A549 (cell line): ENCODE results near the gene NFX1. TPM values are rescaled to one million over a fixed set of nuclear protein-coding genes. Genes with fewer than 3 reads are reported as not detected.

Source experiments
- ATAC-seq, 2 experiments: fragments of 200-7000 bp in 1 of 2; fragments of >200 bp in 1 of 2; cut with Nextera tagmentation in 1 of 2; cut with Tn5 transposase in 1 of 2; 3 replicates each; pipeline versions ENCODE4 v1.8.0 to v1.9.1; 2018 to 2020; ENCODE audit warnings: mild to moderate bottlenecking in 1 of 2, moderate library complexity in 1 of 2
- CTCF ChIA-PET: fragments of 300-600 bp; sonication (Branson Sonifier 250); formaldehyde crosslinking; extraction: SDS; loops from one replicate; lab custom pipeline; 2021; ENCODE audit warnings: antibody characterized with exemption, inconsistent platforms; lab: Yijun Ruan, JAX
- POLR2A ChIA-PET: fragments of 350-600 bp; formaldehyde crosslinking; extraction: SDS; loops from one replicate; lab custom pipeline; 2021; ENCODE audit warnings: antibody characterized with exemption, inconsistent platforms; lab: Yijun Ruan, JAX
- DNase-seq, 2 experiments: peaks; one replicate each; pipeline versions ENCODE4 v3.0.0 to v3.0.0-alpha.2; 2011 to 2016; ENCODE audit warnings: low read depth in 1 of 2, low spot score in 1 of 2
- FAIRE-seq: peaks from 2 replicates; lab custom pipeline; 2011; peaks lifted over from hg19 to GRCh38; lab: Jason Lieb, UNC
- H3K27ac ChIP-seq, 2 experiments: fragments of >200 bp; sonication (Bioruptor Twin); formaldehyde crosslinking; 3 replicates each; pipeline ENCODE4 v1.5.1; 2016 to 2017
- H3K4me1 ChIP-seq: fragments of >200 bp; sonication (Bioruptor Twin); formaldehyde crosslinking; 3 replicates; pipeline ENCODE4 v1.6.1; 2016
- H3K4me2 ChIP-seq: fragments of >200 bp; sonication (Bioruptor Twin); formaldehyde crosslinking; 3 replicates; pipeline ENCODE4 v1.6.1; 2016
- H3K4me3 ChIP-seq: fragments of >200 bp; sonication (Bioruptor Twin); formaldehyde crosslinking; 3 replicates; pipeline ENCODE4 v1.5.1; 2016
- H3K9me3 ChIP-seq: fragments of >200 bp; sonication (Bioruptor Twin); formaldehyde crosslinking; 3 replicates; pipeline ENCODE4 v1.6.1; 2016
- BHLHE40 ChIP-seq: IDR thresholded peaks from 2 replicates; pipeline ENCODE4 v1.6.1; 2012; ENCODE audit warnings: low read depth, low read length, inconsistent platforms
- EP300 ChIP-seq, 2 experiments: fragments of >200 bp; sonication (Bioruptor Twin); formaldehyde crosslinking; IDR thresholded peaks; 2 replicates in 1 of 2; 3 replicates in 1 of 2; pipeline ENCODE4 v1.6.1; 2016 to 2017
- FOXS1 ChIP-seq: fragments of 250-450 bp; sonication (Bioruptor Pico); IDR thresholded peaks from 2 replicates; pipeline ENCODE4 v1.5.0; 2020; ENCODE audit warnings: mild to moderate bottlenecking, moderate library complexity
- HDAC2 ChIP-seq: fragments of 200-600 bp; sonication (generic); IDR thresholded peaks from 2 replicates; pipeline ENCODE4 v1.6.1; 2016
- HEYL ChIP-seq: fragments of 250-450 bp; sonication (Bioruptor Pico); IDR thresholded peaks from 2 replicates; pipeline ENCODE4 v1.8.0; 2021; ENCODE audit warnings: mild to moderate bottlenecking, moderate library complexity
- JUNB ChIP-seq: fragments of >200 bp; sonication (Bioruptor Twin); formaldehyde crosslinking; IDR thresholded peaks from 2 replicates; pipeline ENCODE4 v1.6.1; 2016
- MAZ ChIP-seq: fragments of 150-350 bp; IDR thresholded peaks from 2 replicates; pipeline ENCODE4 v1.6.1; 2014; ENCODE audit warnings: antibody characterized with exemption, low read depth, low read length, borderline replicate concordance
- MYC ChIP-seq: IDR thresholded peaks from 2 replicates; pipeline ENCODE4 v1.6.1; 2012; ENCODE audit warnings: mild to moderate bottlenecking, inconsistent platforms, low read length, improper control_type of control experiment, borderline replicate concordance
- NPAS2 ChIP-seq: fragments of 250-450 bp; sonication (Bioruptor Pico); IDR thresholded peaks from 2 replicates; pipeline ENCODE4 v1.8.0; 2022; ENCODE audit warnings: mild to moderate bottlenecking, moderate library complexity, borderline replicate concordance
- PHF8 ChIP-seq: fragments of 200-600 bp; sonication (generic); IDR thresholded peaks from 2 replicates; pipeline ENCODE4 v1.6.1; 2016; ENCODE audit warnings: low read depth, mild to moderate bottlenecking, antibody characterized with exemption, moderate library complexity, borderline replicate concordance
- POLR2AphosphoS2 ChIP-seq: conservative IDR thresholded peaks from 2 replicates; pipeline ENCODE4 v1.6.1; 2012; ENCODE audit warnings: low read length, improper control_type of control experiment, inconsistent platforms
- RAD21 ChIP-seq, 2 experiments: fragments of >200 bp in 1 of 2; sonication (Bioruptor Twin) in 1 of 2; formaldehyde crosslinking in 1 of 2; IDR thresholded peaks in 1 of 2; conservative IDR thresholded peaks in 1 of 2; 2 replicates in 1 of 2; 3 replicates in 1 of 2; pipeline ENCODE4 v1.6.1; 2012 to 2018; ENCODE audit warnings: inconsistent platforms in 1 of 2
- RNF2 ChIP-seq: fragments of 200-600 bp; sonication (generic); IDR thresholded peaks from 2 replicates; pipeline ENCODE4 v1.6.1; 2016; ENCODE audit warnings: low read depth, mild to moderate bottlenecking, antibody characterized with exemption, moderate library complexity, borderline replicate concordance
- TP53 ChIP-seq: fragments of 250-450 bp; sonication (Bioruptor Pico); IDR thresholded peaks from 2 replicates; pipeline ENCODE4 v1.5.0; 2021; ENCODE audit warnings: mild to moderate bottlenecking, moderate library complexity
- ZSCAN20 ChIP-seq: fragments of 250-450 bp; sonication (Bioruptor Pico); IDR thresholded peaks from 2 replicates; pipeline ENCODE4 v1.8.0; 2022; ENCODE audit warnings: mild to moderate bottlenecking, moderate library complexity
- WGBS: methylation state at CpG from one replicate; pipeline ENCODE4 v1.1.6; 2017; ENCODE audit errors: missing lambda C conversion rate; 5-methylcytosine and 5-hydroxymethylcytosine counted together
- polyA plus RNA-seq, 4 experiments: library from polyadenylated mRNA; depleted of rRNA in 3 of 4; stranded (reverse); fragments of >200 nt; fragmentation: RNase III in 1 of 4; extraction: RNeasy Plus Mini Kit Qiagen cat#74134 plus additional on column Dnase treatment in 1 of 4; gene quantifications; 2 replicates in 3 of 4; 3 replicates in 1 of 4; pipeline ENCODE4 v1.2.3, GENCODE V29; 2011 to 2017
- TF ChIP-seq, protein P1 (sequence below): fragments of 200-600 bp; sonication (generic); IDR thresholded peaks from 2 replicates; pipeline ENCODE4 v1.6.1; 2016; ENCODE audit warnings: antibody characterized with exemption, mild to moderate bottlenecking, moderate library complexity
- TF ChIP-seq, protein P2 (sequence below): fragments of 450-650 bp; IDR thresholded peaks from 2 replicates; pipeline ENCODE4 v1.6.1; 2014; ENCODE audit warnings: antibody characterized with exemption
- TF ChIP-seq, protein P3 (sequence below): fragments of >200 bp; sonication (Bioruptor Twin); formaldehyde crosslinking; IDR thresholded peaks from 2 replicates; pipeline ENCODE4 v1.6.1; 2016
- TF ChIP-seq, protein P4 (sequence below): IDR thresholded peaks from 2 replicates; pipeline ENCODE4 v1.6.1; 2012
- TF ChIP-seq, protein P5 (sequence below): fragments of >200 bp; sonication (Bioruptor Twin); formaldehyde crosslinking; IDR thresholded peaks from 3 replicates; pipeline ENCODE4 v1.5.1; 2016

Gene NFX1
- polyA plus RNA-seq, 2 of the 4 experiments (the other 2 are of a cell fraction), result 24.8 to 41.2 TPM

DNA sequence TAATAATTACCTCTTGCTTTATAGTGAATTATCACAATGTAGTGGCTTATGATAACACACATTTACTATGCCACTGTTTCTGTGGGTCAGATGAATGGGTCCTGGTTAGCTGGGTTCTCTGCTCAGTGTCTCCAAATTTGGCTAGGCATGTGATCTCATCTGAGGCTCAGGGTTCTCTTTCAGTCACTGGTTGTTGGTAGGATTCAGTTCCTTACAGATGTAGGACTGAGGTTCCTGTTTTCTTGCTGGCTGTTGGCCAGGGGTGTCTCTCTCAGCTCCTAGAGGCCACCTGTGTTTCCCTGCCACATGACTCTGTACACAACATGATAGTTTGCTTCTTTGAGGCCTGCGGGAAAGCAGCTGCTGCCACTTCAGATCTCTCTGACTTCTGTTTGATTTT lies 7.1 kb downstream of the NFX1 start:
- FAIRE-seq, result no peak
- no peak for DNase-seq
- Histone ChIP-seq H3K27ac (0 out of 6 replicates have a peak overlapping the region, but pooled peaks of 1 of the 2 experiments have one; percentile 41), H3K4me2 (peak overlapping the region; percentile 17; the same call in 2 of the 3 replicates), H3K4me1 (peaks cover 32% of the 10 kb centered on the region)
- 0 out of 6 replicates have a peak, but pooled peaks of 1 of the 2 experiments have one; percentile 34 for ATAC-seq
- CTCF ChIA-PET, result interaction anchor here (0.6 to 3.5 kb wide), 7 partner anchors 9 to 141 kb away, joined by 3 to 22 read pairs (median 3); no protein-coding TSS in a partner anchor
- 92% methylated on average over 1 of the region's 1 CpG for WGBS
- TF ChIP-seq JUNB, result no peak
- TF ChIP-seq BHLHE40, result no peak
- no peak for TF ChIP-seq EP300 (IDR thresholded peaks at IDR 0.05)
- no peak for TF ChIP-seq MAZ
- no peak for TF ChIP-seq PHF8
- TF ChIP-seq MYC, result no peak
- TF ChIP-seq, protein P1, sequence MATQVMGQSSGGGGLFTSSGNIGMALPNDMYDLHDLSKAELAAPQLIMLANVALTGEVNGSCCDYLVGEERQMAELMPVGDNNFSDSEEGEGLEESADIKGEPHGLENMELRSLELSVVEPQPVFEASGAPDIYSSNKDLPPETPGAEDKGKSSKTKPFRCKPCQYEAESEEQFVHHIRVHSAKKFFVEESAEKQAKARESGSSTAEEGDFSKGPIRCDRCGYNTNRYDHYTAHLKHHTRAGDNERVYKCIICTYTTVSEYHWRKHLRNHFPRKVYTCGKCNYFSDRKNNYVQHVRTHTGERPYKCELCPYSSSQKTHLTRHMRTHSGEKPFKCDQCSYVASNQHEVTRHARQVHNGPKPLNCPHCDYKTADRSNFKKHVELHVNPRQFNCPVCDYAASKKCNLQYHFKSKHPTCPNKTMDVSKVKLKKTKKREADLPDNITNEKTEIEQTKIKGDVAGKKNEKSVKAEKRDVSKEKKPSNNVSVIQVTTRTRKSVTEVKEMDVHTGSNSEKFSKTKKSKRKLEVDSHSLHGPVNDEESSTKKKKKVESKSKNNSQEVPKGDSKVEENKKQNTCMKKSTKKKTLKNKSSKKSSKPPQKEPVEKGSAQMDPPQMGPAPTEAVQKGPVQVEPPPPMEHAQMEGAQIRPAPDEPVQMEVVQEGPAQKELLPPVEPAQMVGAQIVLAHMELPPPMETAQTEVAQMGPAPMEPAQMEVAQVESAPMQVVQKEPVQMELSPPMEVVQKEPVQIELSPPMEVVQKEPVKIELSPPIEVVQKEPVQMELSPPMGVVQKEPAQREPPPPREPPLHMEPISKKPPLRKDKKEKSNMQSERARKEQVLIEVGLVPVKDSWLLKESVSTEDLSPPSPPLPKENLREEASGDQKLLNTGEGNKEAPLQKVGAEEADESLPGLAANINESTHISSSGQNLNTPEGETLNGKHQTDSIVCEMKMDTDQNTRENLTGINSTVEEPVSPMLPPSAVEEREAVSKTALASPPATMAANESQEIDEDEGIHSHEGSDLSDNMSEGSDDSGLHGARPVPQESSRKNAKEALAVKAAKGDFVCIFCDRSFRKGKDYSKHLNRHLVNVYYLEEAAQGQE, result no peak
- TF ChIP-seq, all 56 proteins: peak for 0
- POLR2A ChIA-PET, result interaction anchor here (0.6 kb wide), 1 partner anchor 147 kb away, joined by 3 read pairs; no protein-coding TSS in a partner anchor
- Histone ChIP-seq H3K4me3 (no peak overlapping the region), H3K9me3 (no peaks in the 10 kb centered on the region)

DNA sequence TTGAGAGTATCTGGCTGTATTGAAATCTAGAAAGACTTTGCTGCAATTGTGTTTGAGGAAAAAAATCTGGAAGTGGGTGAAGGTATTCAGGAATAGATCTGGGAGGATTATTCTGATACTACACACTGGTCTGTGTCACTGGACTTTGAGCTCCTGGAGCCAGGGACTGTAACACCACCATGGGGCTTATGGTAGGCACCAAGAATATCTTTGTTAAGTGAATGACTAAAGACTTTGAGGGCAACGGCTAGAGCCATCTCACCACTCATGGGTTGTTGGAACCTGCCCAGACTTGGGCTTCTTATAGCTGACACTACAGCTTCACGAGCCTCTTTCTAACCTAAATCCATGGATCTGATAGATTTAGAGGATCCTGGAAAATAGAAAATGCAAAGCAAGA lies 10.2 kb downstream of the NFX1 start:
- no peak for FAIRE-seq
- CTCF ChIA-PET, result interaction anchor here (0.9 to 6.1 kb wide), 5 partner anchors 9 to 80 kb away, joined by 3 to 21 read pairs (median 4); no protein-coding TSS in a partner anchor

More for the DNA sequence above, 10.2 kb downstream of the NFX1 start:
- Histone ChIP-seq H3K4me3 (no peak overlapping the region), H3K4me1 (peaks cover 18% of the 10 kb centered on the region), H3K9me3 (no peaks in the 10 kb centered on the region), H3K4me2 (no peak overlapping the region), H3K27ac (no peak overlapping the region)
- peak in 1 of 2 experiments; percentile 23; a peak in 1 of 6 replicates for ATAC-seq
- TF ChIP-seq, protein P2, sequence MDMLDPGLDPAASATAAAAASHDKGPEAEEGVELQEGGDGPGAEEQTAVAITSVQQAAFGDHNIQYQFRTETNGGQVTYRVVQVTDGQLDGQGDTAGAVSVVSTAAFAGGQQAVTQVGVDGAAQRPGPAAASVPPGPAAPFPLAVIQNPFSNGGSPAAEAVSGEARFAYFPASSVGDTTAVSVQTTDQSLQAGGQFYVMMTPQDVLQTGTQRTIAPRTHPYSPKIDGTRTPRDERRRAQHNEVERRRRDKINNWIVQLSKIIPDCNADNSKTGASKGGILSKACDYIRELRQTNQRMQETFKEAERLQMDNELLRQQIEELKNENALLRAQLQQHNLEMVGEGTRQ, result no peak
- TF ChIP-seq POLR2AphosphoS2 (no peak), FOXS1 (CRISPR knock-in tag) (no peak), RNF2 (no peak), PHF8 (no peak), NPAS2 (CRISPR knock-in tag) (no peak), RAD21 (conservative IDR thresholded peaks at IDR 0.05 in 1 of 2, IDR thresholded peaks at IDR 0.05 in 1 of 2) (no peak), HDAC2 (no peak), HEYL (no peak), ZSCAN20 (CRISPR knock-in tag) (no peak), TP53 (CRISPR knock-in tag) (no peak)
- TF ChIP-seq, protein P3, sequence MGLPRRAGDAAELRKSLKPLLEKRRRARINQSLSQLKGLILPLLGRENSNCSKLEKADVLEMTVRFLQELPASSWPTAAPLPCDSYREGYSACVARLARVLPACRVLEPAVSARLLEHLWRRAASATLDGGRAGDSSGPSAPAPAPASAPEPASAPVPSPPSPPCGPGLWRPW, result no peak
- TF ChIP-seq, protein P4, sequence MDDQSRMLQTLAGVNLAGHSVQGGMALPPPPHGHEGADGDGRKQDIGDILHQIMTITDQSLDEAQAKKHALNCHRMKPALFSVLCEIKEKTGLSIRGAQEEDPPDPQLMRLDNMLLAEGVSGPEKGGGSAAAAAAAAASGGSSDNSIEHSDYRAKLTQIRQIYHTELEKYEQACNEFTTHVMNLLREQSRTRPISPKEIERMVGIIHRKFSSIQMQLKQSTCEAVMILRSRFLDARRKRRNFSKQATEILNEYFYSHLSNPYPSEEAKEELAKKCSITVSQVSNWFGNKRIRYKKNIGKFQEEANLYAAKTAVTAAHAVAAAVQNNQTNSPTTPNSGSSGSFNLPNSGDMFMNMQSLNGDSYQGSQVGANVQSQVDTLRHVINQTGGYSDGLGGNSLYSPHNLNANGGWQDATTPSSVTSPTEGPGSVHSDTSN, result no peak
- TF ChIP-seq, protein P1, result no peak
- TF ChIP-seq, protein P5, sequence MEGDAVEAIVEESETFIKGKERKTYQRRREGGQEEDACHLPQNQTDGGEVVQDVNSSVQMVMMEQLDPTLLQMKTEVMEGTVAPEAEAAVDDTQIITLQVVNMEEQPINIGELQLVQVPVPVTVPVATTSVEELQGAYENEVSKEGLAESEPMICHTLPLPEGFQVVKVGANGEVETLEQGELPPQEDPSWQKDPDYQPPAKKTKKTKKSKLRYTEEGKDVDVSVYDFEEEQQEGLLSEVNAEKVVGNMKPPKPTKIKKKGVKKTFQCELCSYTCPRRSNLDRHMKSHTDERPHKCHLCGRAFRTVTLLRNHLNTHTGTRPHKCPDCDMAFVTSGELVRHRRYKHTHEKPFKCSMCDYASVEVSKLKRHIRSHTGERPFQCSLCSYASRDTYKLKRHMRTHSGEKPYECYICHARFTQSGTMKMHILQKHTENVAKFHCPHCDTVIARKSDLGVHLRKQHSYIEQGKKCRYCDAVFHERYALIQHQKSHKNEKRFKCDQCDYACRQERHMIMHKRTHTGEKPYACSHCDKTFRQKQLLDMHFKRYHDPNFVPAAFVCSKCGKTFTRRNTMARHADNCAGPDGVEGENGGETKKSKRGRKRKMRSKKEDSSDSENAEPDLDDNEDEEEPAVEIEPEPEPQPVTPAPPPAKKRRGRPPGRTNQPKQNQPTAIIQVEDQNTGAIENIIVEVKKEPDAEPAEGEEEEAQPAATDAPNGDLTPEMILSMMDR, result no peak
- TF ChIP-seq, all 56 proteins: peak for 0
- DNase-seq, result no peak
- WGBS, result 82% methylated on average over 2 of the region's 2 CpGs
- POLR2A ChIA-PET, result interaction anchor here (0.9 kb wide), 1 partner anchor 11 kb away, joined by 8 read pairs; the partner anchor contains the start of gene NFX1
